Smooth muscle cell (in vitro differentiated cells): ENCODE results near the gene CTR9. TPM values are rescaled to one million over a fixed set of nuclear protein-coding genes. Genes with fewer than 3 reads are reported as not detected.
A peak's percentile ranks its signal among the peaks of the same experiment; 100 is the strongest.

Experiments used
- DNase-seq: peaks from one replicate; lab custom pipeline; 2025; ENCODE audit not compliant: unreplicated experiment; lab: John Stamatoyannopoulos, UW
- H2AFZ ChIP-seq: fragments of 200-600 bp; sonication (generic); 2 replicates; pipeline ENCODE4 v1.6.0; 2016; ENCODE audit warnings: antibody characterized with exemption, low read depth, mild to moderate bottlenecking
- H3F3A ChIP-seq: fragments of 200-600 bp; sonication (generic); 2 replicates; pipeline ENCODE4 v1.6.0; 2017; ENCODE audit warnings: antibody characterized with exemption, low read depth
- H3K27ac ChIP-seq: fragments of 200-600 bp; sonication (generic); 2 replicates; pipeline ENCODE4 v1.5.1; 2016; ENCODE audit warnings: low read depth, mild to moderate bottlenecking
- H3K27me3 ChIP-seq: fragments of 200-600 bp; sonication (generic); 2 replicates; pipeline ENCODE4 v1.6.1; 2016; ENCODE audit warnings: low read depth, mild to moderate bottlenecking
- H3K36me3 ChIP-seq: fragments of 200-600 bp; sonication (generic); 2 replicates; pipeline ENCODE4 v1.5.1; 2016; ENCODE audit warnings: low read depth
- H3K4me1 ChIP-seq: fragments of 200-600 bp; sonication (generic); 2 replicates; pipeline ENCODE4 v1.5.1; 2016; ENCODE audit warnings: low read depth
- H3K4me2 ChIP-seq: fragments of 200-600 bp; sonication (generic); 2 replicates; pipeline ENCODE4 v1.6.0; 2016; ENCODE audit warnings: mild to moderate bottlenecking
- H3K4me3 ChIP-seq: fragments of 200-600 bp; sonication (generic); 2 replicates; pipeline ENCODE4 v1.5.1; 2016; ENCODE audit warnings: mild to moderate bottlenecking
- H3K79me2 ChIP-seq: fragments of 200-600 bp; sonication (generic); 2 replicates; pipeline ENCODE4 v1.6.0; 2016; ENCODE audit warnings: low read depth, mild to moderate bottlenecking
- H3K9ac ChIP-seq: fragments of 200-600 bp; sonication (generic); 2 replicates; pipeline ENCODE4 v1.6.0; 2016; ENCODE audit warnings: low read depth
- H3K9me3 ChIP-seq: fragments of 200-600 bp; sonication (generic); replicated peaks from 2 replicates; pipeline ENCODE4 v1.5.1; 2016; ENCODE audit warnings: low read depth
- H4K20me1 ChIP-seq: fragments of 200-600 bp; sonication (generic); 2 replicates; pipeline ENCODE4 v1.6.0; 2016; ENCODE audit warnings: low read depth
- WGBS: methylation state at CpG from one replicate; pipeline ENCODE4 v1.1.7; 2016; ENCODE audit warnings: low lambda C conversion rate; 5-methylcytosine and 5-hydroxymethylcytosine counted together
- polyA plus RNA-seq: library from polyadenylated mRNA; unstranded; fragments of >200 nt; fragmentation: Nextera tagmentation; extraction: Ambion mirVana; gene quantifications from 2 replicates; pipeline ENCODE4 v1.2.1, GENCODE V29; 2016
- total RNA-seq: library from RNA; depleted of rRNA; stranded (reverse); fragments of >200 nt; gene quantifications from 2 replicates; pipeline ENCODE4 v1.2.3, GENCODE V29; 2014
- TF ChIP-seq, protein P1 (sequence below): fragments of 200-600 bp; sonication (generic); IDR thresholded peaks from 2 replicates; pipeline ENCODE4 v1.5.1; 2017; ENCODE audit warnings: borderline replicate concordance, mild to moderate bottlenecking, antibody characterized with exemption; ENCODE audit not compliant: insufficient read depth, poor library complexity, severe bottlenecking

CTR9 gene
- total and polyA plus RNA-seq, 2 experiments from 2014 or later = 25.1 to 27.5 TPM

- TF ChIP-seq, protein P1, sequence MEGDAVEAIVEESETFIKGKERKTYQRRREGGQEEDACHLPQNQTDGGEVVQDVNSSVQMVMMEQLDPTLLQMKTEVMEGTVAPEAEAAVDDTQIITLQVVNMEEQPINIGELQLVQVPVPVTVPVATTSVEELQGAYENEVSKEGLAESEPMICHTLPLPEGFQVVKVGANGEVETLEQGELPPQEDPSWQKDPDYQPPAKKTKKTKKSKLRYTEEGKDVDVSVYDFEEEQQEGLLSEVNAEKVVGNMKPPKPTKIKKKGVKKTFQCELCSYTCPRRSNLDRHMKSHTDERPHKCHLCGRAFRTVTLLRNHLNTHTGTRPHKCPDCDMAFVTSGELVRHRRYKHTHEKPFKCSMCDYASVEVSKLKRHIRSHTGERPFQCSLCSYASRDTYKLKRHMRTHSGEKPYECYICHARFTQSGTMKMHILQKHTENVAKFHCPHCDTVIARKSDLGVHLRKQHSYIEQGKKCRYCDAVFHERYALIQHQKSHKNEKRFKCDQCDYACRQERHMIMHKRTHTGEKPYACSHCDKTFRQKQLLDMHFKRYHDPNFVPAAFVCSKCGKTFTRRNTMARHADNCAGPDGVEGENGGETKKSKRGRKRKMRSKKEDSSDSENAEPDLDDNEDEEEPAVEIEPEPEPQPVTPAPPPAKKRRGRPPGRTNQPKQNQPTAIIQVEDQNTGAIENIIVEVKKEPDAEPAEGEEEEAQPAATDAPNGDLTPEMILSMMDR = no peak
Measured at GRCh38 chr11:10774811-10775210, 23.8 kb downstream of the CTR9 start.

GRCh38 chr11:10777393-10777793 is 26.3 kb downstream of the CTR9 start:
- Histone ChIP-seq H3K27me3 (no peaks in the 10 kb centered on the region), H3K27ac (peak overlapping the region; percentile 99), H3K36me3 (peaks cover 22% of the 10 kb centered on the region), H3F3A (peaks cover 34% of the 10 kb centered on the region), H3K9ac (peak overlapping the region; percentile 78), H4K20me1 (no peaks in the 10 kb centered on the region), H3K4me3 (no peak overlapping the region), H3K9me3 (no peaks in the 10 kb centered on the region), H3K79me2 (no peaks in the 10 kb centered on the region), H3K4me2 (peak overlapping the region; percentile 52), H3K4me1 (peaks cover 15% of the 10 kb centered on the region), H2AFZ (no peak overlapping the region)
- DNase-seq = no peak
- TF ChIP-seq, protein P1 = no peak
- 90% methylated on average over 3 of the region's 3 CpGs for WGBS

More at GRCh38 chr11:10774811-10775210, 23.8 kb downstream of the CTR9 start:
- WGBS = 74% methylated on average over 2 of the region's 2 CpGs
- no peak overlapping the region for H3K9ac ChIP-seq
- H3F3A ChIP-seq = peaks cover 34% of the 10 kb centered on the region
- H3K27me3 ChIP-seq = no peaks in the 10 kb centered on the region
- no peak for DNase-seq
- no peak overlapping the region for H2AFZ ChIP-seq
- peaks cover 35% of the 10 kb centered on the region for H3K36me3 ChIP-seq
- H3K27ac ChIP-seq = no peak overlapping the region
- H3K79me2 ChIP-seq = no peaks in the 10 kb centered on the region
- no peaks in the 10 kb centered on the region for H4K20me1 ChIP-seq
- H3K4me3 ChIP-seq = no peak overlapping the region
- peaks cover 15% of the 10 kb centered on the region for H3K4me1 ChIP-seq
- no peaks in the 10 kb centered on the region for H3K9me3 ChIP-seq
- no peak overlapping the region for H3K4me2 ChIP-seq

- Histone ChIP-seq H3K36me3 (peaks cover 19% of the 10 kb centered on the region), H3K4me3 (no peak overlapping the region), H3K9me3 (no peaks in the 10 kb centered on the region), H3K79me2 (no peaks in the 10 kb centered on the region), H3K4me2 (peak overlapping the region; percentile 52), H3K9ac (peak overlapping the region; percentile 78), H3K27me3 (no peaks in the 10 kb centered on the region), H2AFZ (no peak overlapping the region), H3K4me1 (peaks cover 15% of the 10 kb centered on the region), H3F3A (peaks cover 34% of the 10 kb centered on the region), H4K20me1 (no peaks in the 10 kb centered on the region), H3K27ac (peak overlapping the region; percentile 99)
- TF ChIP-seq, protein P1 = no peak
- 50% methylated on average over 6 of the region's 6 CpGs for WGBS
- no peak for DNase-seq
Measured at GRCh38 chr11:10777806-10778205, 26.8 kb downstream of the CTR9 start.
